Progenitor cell of endocrine pancreas (in vitro differentiated cells): ENCODE results near the gene CYP27A1. TPM values are rescaled to one million over a fixed set of nuclear protein-coding genes. Genes with fewer than 3 reads are reported as not detected.

ENCODE experiments used
- DNase-seq: peaks from one replicate; pipeline ENCODE4 v3.0.0; 2021; ENCODE audit warnings: low spot score; ENCODE audit not compliant: unreplicated experiment
- H3K27ac Mint-ChIP-seq: 2 replicates; pipeline ENCODE4 v1.8.0; 2021; ENCODE audit warnings: mild to moderate bottlenecking, moderate library complexity, mixed read lengths
- H3K27me3 Mint-ChIP-seq: 2 replicates; pipeline ENCODE4 v1.8.0; 2021; ENCODE audit warnings: mixed read lengths
- H3K36me3 Mint-ChIP-seq: 2 replicates; pipeline ENCODE4 v1.8.0; 2022; ENCODE audit warnings: mixed read lengths; ENCODE audit not compliant: insufficient read depth
- H3K4me1 Mint-ChIP-seq: 2 replicates; pipeline ENCODE4 v1.8.0; 2021; ENCODE audit warnings: low read depth, mixed read lengths
- H3K4me3 Mint-ChIP-seq: 2 replicates; pipeline ENCODE4 v1.8.0; 2021; ENCODE audit warnings: low read depth, mild to moderate bottlenecking, moderate library complexity, mixed read lengths
- H3K9me3 Mint-ChIP-seq: 2 replicates; pipeline ENCODE4 v1.8.0; 2021; ENCODE audit warnings: low read depth, mixed read lengths
- total RNA-seq: library from RNA; stranded (reverse); gene quantifications from 2 replicates; pipeline ENCODE4 v1.2.1, GENCODE V29; 2021
- TF ChIP-seq, protein P1 (sequence below): fragments of 200-600 bp; sonication (generic); IDR thresholded peaks from one replicate; pipeline ENCODE4 v1.5.0; 2021; ENCODE audit warnings: antibody characterized with exemption, mild to moderate bottlenecking; ENCODE audit not compliant: unreplicated experiment

Gene CYP27A1
- total RNA-seq, 1 donor from 2014 or later: 16.4 TPM

GRCh38 chr2:218855305-218856166 is 73.6 kb downstream of the CYP27A1 start:
- Mint-ChIP-seq H3K27me3 (peaks cover 77% of the 10 kb centered on the region), H3K4me3 (no peak overlapping the region)
- DNase-seq: no peak

DNA sequence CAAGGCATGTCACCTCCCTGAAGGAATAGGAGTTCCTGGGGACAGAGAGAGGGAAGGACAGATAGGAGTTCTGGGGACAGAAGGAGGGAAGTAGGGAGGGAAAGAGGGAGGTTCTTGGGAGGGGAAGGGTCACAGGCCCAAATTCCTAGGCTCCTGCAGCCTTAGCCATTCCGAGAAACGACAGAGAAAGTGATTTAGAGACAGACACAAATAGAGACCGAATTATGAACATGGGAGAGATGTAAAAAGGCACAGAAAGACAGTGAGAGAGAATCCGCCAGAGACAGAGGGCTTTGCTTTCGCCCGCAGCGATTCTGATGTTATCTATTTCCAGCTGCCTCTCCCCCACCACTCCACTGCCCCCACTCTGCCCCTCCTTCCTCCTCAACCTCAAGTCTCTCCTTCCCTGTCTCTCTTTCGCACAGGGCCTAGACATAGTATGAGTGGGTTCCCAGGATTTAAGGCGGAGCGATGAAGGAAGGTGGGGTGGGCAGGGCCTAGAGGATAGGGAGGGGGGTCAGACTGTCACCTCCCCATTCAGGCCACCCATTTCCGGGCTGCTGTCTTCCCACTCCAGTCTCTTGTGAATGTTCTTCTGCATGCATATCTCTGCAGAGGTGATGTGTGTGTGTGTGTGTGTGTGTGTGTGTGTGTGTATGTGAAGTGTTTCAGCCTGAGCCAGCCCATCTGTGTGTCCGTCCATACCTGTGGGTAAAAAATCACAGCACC is 74.4 kb downstream of the CYP27A1 start:
- H3K4me1 Mint-ChIP-seq: peaks cover 11% of the 10 kb centered on the region
- TF ChIP-seq, protein P1, sequence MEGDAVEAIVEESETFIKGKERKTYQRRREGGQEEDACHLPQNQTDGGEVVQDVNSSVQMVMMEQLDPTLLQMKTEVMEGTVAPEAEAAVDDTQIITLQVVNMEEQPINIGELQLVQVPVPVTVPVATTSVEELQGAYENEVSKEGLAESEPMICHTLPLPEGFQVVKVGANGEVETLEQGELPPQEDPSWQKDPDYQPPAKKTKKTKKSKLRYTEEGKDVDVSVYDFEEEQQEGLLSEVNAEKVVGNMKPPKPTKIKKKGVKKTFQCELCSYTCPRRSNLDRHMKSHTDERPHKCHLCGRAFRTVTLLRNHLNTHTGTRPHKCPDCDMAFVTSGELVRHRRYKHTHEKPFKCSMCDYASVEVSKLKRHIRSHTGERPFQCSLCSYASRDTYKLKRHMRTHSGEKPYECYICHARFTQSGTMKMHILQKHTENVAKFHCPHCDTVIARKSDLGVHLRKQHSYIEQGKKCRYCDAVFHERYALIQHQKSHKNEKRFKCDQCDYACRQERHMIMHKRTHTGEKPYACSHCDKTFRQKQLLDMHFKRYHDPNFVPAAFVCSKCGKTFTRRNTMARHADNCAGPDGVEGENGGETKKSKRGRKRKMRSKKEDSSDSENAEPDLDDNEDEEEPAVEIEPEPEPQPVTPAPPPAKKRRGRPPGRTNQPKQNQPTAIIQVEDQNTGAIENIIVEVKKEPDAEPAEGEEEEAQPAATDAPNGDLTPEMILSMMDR: no peak
- no peak for DNase-seq
- peaks cover 81% of the 10 kb centered on the region for H3K27me3 Mint-ChIP-seq
- H3K9me3 Mint-ChIP-seq: no peaks in the 10 kb centered on the region
- no peak overlapping the region for H3K4me3 Mint-ChIP-seq
- H3K36me3 Mint-ChIP-seq: no peaks in the 10 kb centered on the region
- H3K27ac Mint-ChIP-seq: no peak overlapping the region

More at GRCh38 chr2:218855305-218856166, 73.6 kb downstream of the CYP27A1 start:
- no peaks in the 10 kb centered on the region for H3K9me3 Mint-ChIP-seq
- TF ChIP-seq, protein P1: no peak
- H3K27ac Mint-ChIP-seq: no peak overlapping the region
- H3K4me1 Mint-ChIP-seq: peaks cover 8% of the 10 kb centered on the region
- H3K36me3 Mint-ChIP-seq: no peaks in the 10 kb centered on the region

- Mint-ChIP-seq H3K4me3 (no peak overlapping the region), H3K4me1 (peaks cover 11% of the 10 kb centered on the region), H3K9me3 (no peaks in the 10 kb centered on the region), H3K27me3 (peaks cover 86% of the 10 kb centered on the region), H3K27ac (no peak overlapping the region), H3K36me3 (no peaks in the 10 kb centered on the region)
- no peak for DNase-seq
- TF ChIP-seq, protein P1: no peak
Observed at GRCh38 chr2:218856896-218857243, 74.9 kb downstream of the CYP27A1 start.

DNA sequence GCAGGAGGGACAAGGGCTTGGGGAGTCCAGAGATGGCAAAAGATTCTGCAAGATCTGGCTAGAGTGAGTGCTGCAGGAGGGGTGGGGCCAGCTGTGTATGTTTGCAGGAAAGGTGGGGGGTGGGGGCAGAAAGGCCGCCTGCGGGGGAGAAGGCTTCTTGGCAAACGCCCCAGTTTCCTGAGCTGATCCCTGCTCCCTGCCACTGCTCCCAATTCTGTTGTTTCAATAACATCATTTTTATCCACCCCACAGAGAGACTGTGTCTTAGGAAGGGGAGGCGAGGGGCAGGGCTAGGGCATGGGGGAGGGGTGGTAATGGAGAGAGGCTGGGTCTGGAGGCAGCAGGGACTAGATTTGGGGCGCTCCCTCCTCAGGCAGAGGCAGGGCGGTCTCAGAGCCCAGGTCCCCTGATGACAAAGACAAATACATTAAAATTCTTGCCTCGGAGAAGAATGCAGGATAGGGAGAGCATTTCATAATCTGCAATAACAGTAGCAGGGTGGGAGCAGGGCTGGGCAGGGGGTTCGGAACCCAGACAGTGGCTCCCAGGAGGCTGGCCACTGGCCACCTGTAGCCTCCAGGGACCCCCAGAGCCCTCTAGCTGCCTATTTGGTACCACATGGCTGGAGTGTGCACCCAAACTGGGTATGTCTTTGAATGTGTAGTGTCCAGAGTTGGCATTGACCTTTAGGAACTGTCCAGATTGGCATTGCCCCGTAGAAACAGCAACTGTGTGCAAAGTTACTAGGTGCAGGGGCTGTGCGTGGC is 75.6 kb downstream of the CYP27A1 start:
- peaks cover 11% of the 10 kb centered on the region for H3K4me1 Mint-ChIP-seq
- no peak overlapping the region for H3K27ac Mint-ChIP-seq
- H3K36me3 Mint-ChIP-seq: no peaks in the 10 kb centered on the region
- H3K9me3 Mint-ChIP-seq: no peaks in the 10 kb centered on the region
- H3K4me3 Mint-ChIP-seq: no peak overlapping the region
- H3K27me3 Mint-ChIP-seq: peaks cover 90% of the 10 kb centered on the region
- TF ChIP-seq, protein P1: no peak
- DNase-seq: no peak

DNA sequence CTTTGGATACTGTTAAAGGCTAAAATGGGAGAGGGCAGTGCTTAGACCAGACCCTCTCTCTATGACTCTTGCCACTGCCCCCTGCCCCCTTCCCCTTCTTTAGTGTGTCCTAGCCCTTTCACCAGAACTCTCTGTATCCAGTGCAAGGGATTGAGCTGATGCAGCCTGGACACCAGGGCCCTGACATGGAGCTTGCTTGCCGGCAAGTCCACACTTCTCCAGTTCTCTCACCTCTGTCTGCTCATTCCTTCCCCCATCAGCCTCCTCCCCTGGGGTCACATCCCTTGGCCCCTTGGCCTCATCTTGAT is 76.1 kb downstream of the CYP27A1 start:
- no peak overlapping the region for H3K4me3 Mint-ChIP-seq
- TF ChIP-seq, protein P1: no peak
- H3K4me1 Mint-ChIP-seq: peaks cover 11% of the 10 kb centered on the region
- DNase-seq: no peak
- peaks cover 90% of the 10 kb centered on the region for H3K27me3 Mint-ChIP-seq
- H3K36me3 Mint-ChIP-seq: no peaks in the 10 kb centered on the region
- H3K9me3 Mint-ChIP-seq: no peaks in the 10 kb centered on the region
- no peak overlapping the region for H3K27ac Mint-ChIP-seq
